NCI-H774 (cell line): ENCODE data around the gene NHLH2.
A peak's percentile ranks its signal among the peaks of the same experiment; 100 is the strongest.

Source experiments
- DNase-seq: peaks from one replicate; lab custom pipeline; 2025; lab: John Stamatoyannopoulos, UW

The NHLH2 gene

GRCh38 chr1:115838431-115839028, 2.4 kb downstream of the NHLH2 start:
- DNase-seq, result no peak

- DNase-seq, result no peak
Observed at GRCh38 chr1:115837740-115838421, 3.0 kb downstream of the NHLH2 start.

GRCh38 chr1:115837341-115837739, 3.6 kb downstream of the NHLH2 start:
- DNase-seq, result no peak

GRCh38 chr1:115833856-115834255, 7.1 kb downstream of the NHLH2 start:
- DNase-seq, result no peak

GRCh38 chr1:115832651-115833050, 8.3 kb downstream of the NHLH2 start:
- no peak for DNase-seq

- no peak for DNase-seq
Observed at GRCh38 chr1:115830963-115831362, 10.0 kb downstream of the NHLH2 start.

- DNase-seq, result no peak
Observed at GRCh38 chr1:115829947-115830346, 11.0 kb downstream of the NHLH2 start.

GRCh38 chr1:115829023-115829674, 11.8 kb downstream of the NHLH2 start:
- no peak for DNase-seq

GRCh38 chr1:115828101-115829022, 12.6 kb downstream of the NHLH2 start:
- no peak for DNase-seq

GRCh38 chr1:115827452-115828044, 13.4 kb downstream of the NHLH2 start:
- DNase-seq, result no peak

- DNase-seq, result no peak
Observed at GRCh38 chr1:115826628-115827027, 14.3 kb downstream of the NHLH2 start.

- DNase-seq, result no peak
Observed at GRCh38 chr1:115822117-115822516, 18.8 kb downstream of the NHLH2 start.

GRCh38 chr1:115815694-115816093, 25.2 kb downstream of the NHLH2 start:
- DNase-seq, result no peak

GRCh38 chr1:115814685-115815398, 26.1 kb downstream of the NHLH2 start:
- DNase-seq, result no peak

- DNase-seq, result no peak
Observed at GRCh38 chr1:115813727-115814126, 27.2 kb downstream of the NHLH2 start.

GRCh38 chr1:115811140-115811828, 29.6 kb downstream of the NHLH2 start:
- DNase-seq, result no peak

GRCh38 chr1:115810609-115811008, 30.3 kb downstream of the NHLH2 start:
- DNase-seq, result peak; percentile 4

GRCh38 chr1:115809847-115810246, 31.1 kb downstream of the NHLH2 start:
- DNase-seq, result no peak

GRCh38 chr1:115809076-115809475, 31.9 kb downstream of the NHLH2 start:
- DNase-seq, result no peak

GRCh38 chr1:115807723-115808122, 33.2 kb downstream of the NHLH2 start:
- peak; percentile 64 for DNase-seq

GRCh38 chr1:115805597-115805996, 35.3 kb downstream of the NHLH2 start:
- no peak for DNase-seq
